Measurements from ENCODE around the gene APOLD1.
"Not testable (repeated sequence)": the region's sequence is repeated elsewhere in the genome, so short reads cannot be mapped to it uniquely, and the experiment has no call there.

Gene APOLD1

GRCh38 chr12:12804432-12804886 is 19.0 kb downstream of the APOLD1 start:
- no peak overlapping the region for H3K4me3 ChIP-seq (ENCODE audit: low read depth in 1 of 5, low read length in 5 of 5)
- H3K9me3 ChIP-seq (ENCODE audit: control insufficient read depth in 5 of 5, low read length in 5 of 5), result no peaks in the 10 kb centered on the region
- no peaks in the 10 kb centered on the region for H3K36me3 ChIP-seq (ENCODE audit: control insufficient read depth in 5 of 5, insufficient read depth in 5 of 5, low read length in 5 of 5)
- H3K4me1 ChIP-seq (ENCODE audit: control insufficient read depth in 5 of 5, insufficient read depth in 5 of 5, low read length in 5 of 5), result peaks cover 0 to 55% (median 26%) of the 10 kb centered on the region in 5 donors
- peak overlapping the region; percentile 55 for H3K27ac ChIP-seq (ENCODE audit: low read depth, low read length)
- no peaks in the 10 kb centered on the region for H3K27me3 ChIP-seq (ENCODE audit: control insufficient read depth in 5 of 5, insufficient read depth in 4 of 5, low read length in 5 of 5)
- no peak overlapping the region for H3K9ac ChIP-seq (ENCODE audit: low read length in 5 of 5)

GRCh38 chr12:12806784-12807516 is 21.5 kb downstream of the APOLD1 start:
- H3K9me3 ChIP-seq (ENCODE audit: control insufficient read depth in 5 of 5, low read length in 5 of 5), result no peaks in the 10 kb centered on the region
- H3K36me3 ChIP-seq (ENCODE audit: control insufficient read depth in 5 of 5, insufficient read depth in 5 of 5, low read length in 5 of 5), result no peaks in the 10 kb centered on the region
- peaks cover 0 to 56% (median 26%) of the 10 kb centered on the region in 5 donors for H3K4me1 ChIP-seq (ENCODE audit: control insufficient read depth in 5 of 5, insufficient read depth in 5 of 5, low read length in 5 of 5)
- H3K4me3 ChIP-seq (ENCODE audit: low read depth in 1 of 5, low read length in 5 of 5), result no peak overlapping the region
- H3K27me3 ChIP-seq (ENCODE audit: control insufficient read depth in 5 of 5, insufficient read depth in 4 of 5, low read length in 5 of 5), result no peaks in the 10 kb centered on the region
- peak overlapping the region; percentile 55 for H3K27ac ChIP-seq (ENCODE audit: low read depth, low read length)
- no peak overlapping the region for H3K9ac ChIP-seq (ENCODE audit: low read length in 5 of 5)

- H3K36me3 ChIP-seq (ENCODE audit: control insufficient read depth in 5 of 5, insufficient read depth in 5 of 5, low read length in 5 of 5); H3K27me3 ChIP-seq (ENCODE audit: control insufficient read depth in 5 of 5, insufficient read depth in 4 of 5, low read length in 5 of 5); H3K4me3 ChIP-seq (ENCODE audit: low read depth in 1 of 5, low read length in 5 of 5); H3K9ac ChIP-seq (ENCODE audit: low read length in 5 of 5); H3K9me3 ChIP-seq (ENCODE audit: control insufficient read depth in 5 of 5, low read length in 5 of 5): not testable (repeated sequence)
- Histone ChIP-seq H3K4me1 (ENCODE audit: control insufficient read depth in 5 of 5, insufficient read depth in 5 of 5, low read length in 5 of 5) (peaks cover 0 to 56% (median 26%) of the 10 kb centered on the region in 5 donors), H3K27ac (ENCODE audit: low read depth, low read length) (peak overlapping the region; percentile 55)
Measured at GRCh38 chr12:12807517-12807903, 22.1 kb downstream of the APOLD1 start.

- Histone ChIP-seq H3K27ac (ENCODE audit: low read depth, low read length) (peak overlapping the region; percentile 84), H3K9ac (ENCODE audit: low read length in 5 of 5) (peak overlapping the region in 3 of 5 donors; percentile 1 to 56 (median 47)), H3K27me3 (ENCODE audit: control insufficient read depth in 5 of 5, insufficient read depth in 4 of 5, low read length in 5 of 5) (no peaks in the 10 kb centered on the region), H3K36me3 (ENCODE audit: control insufficient read depth in 5 of 5, insufficient read depth in 5 of 5, low read length in 5 of 5) (no peaks in the 10 kb centered on the region), H3K9me3 (ENCODE audit: control insufficient read depth in 5 of 5, low read length in 5 of 5) (no peaks in the 10 kb centered on the region), H3K4me1 (ENCODE audit: control insufficient read depth in 5 of 5, insufficient read depth in 5 of 5, low read length in 5 of 5) (peaks cover 1 to 56% (median 28%) of the 10 kb centered on the region in 5 donors), H3K4me3 (ENCODE audit: low read depth in 1 of 5, low read length in 5 of 5) (peak overlapping the region in 3 of 5 donors; percentile 18 to 32 (median 27))
Measured at GRCh38 chr12:12807970-12808702, 22.7 kb downstream of the APOLD1 start.

GRCh38 chr12:12810553-12811021 is 25.1 kb downstream of the APOLD1 start:
- Histone ChIP-seq H3K9me3 (ENCODE audit: control insufficient read depth in 5 of 5, low read length in 5 of 5) (no peaks in the 10 kb centered on the region), H3K4me1 (ENCODE audit: control insufficient read depth in 5 of 5, insufficient read depth in 5 of 5, low read length in 5 of 5) (peaks cover 6 to 55% (median 32%) of the 10 kb centered on the region in 5 donors), H3K27me3 (ENCODE audit: control insufficient read depth in 5 of 5, insufficient read depth in 4 of 5, low read length in 5 of 5) (no peaks in the 10 kb centered on the region), H3K27ac (ENCODE audit: low read depth, low read length) (no peak overlapping the region), H3K4me3 (ENCODE audit: low read depth in 1 of 5, low read length in 5 of 5) (no peak overlapping the region), H3K36me3 (ENCODE audit: control insufficient read depth in 5 of 5, insufficient read depth in 5 of 5, low read length in 5 of 5) (peaks cover 0 to 3% (median 3%) of the 10 kb centered on the region in 5 donors), H3K9ac (ENCODE audit: low read length in 5 of 5) (no peak overlapping the region)

- Histone ChIP-seq H3K36me3 (ENCODE audit: control insufficient read depth in 5 of 5, insufficient read depth in 5 of 5, low read length in 5 of 5) (peaks cover 0 to 5% (median 3%) of the 10 kb centered on the region in 5 donors), H3K27ac (ENCODE audit: low read depth, low read length) (no peak overlapping the region), H3K9ac (ENCODE audit: low read length in 5 of 5) (no peak overlapping the region), H3K27me3 (ENCODE audit: control insufficient read depth in 5 of 5, insufficient read depth in 4 of 5, low read length in 5 of 5) (no peaks in the 10 kb centered on the region), H3K4me1 (ENCODE audit: control insufficient read depth in 5 of 5, insufficient read depth in 5 of 5, low read length in 5 of 5) (peaks cover 6 to 51% (median 32%) of the 10 kb centered on the region in 5 donors), H3K4me3 (ENCODE audit: low read depth in 1 of 5, low read length in 5 of 5) (no peak overlapping the region), H3K9me3 (ENCODE audit: control insufficient read depth in 5 of 5, low read length in 5 of 5) (no peaks in the 10 kb centered on the region)
Measured at GRCh38 chr12:12811343-12811742, 25.9 kb downstream of the APOLD1 start.

- H3K4me1 ChIP-seq (ENCODE audit: control insufficient read depth in 5 of 5, insufficient read depth in 5 of 5, low read length in 5 of 5), result peaks cover 6 to 45% (median 32%) of the 10 kb centered on the region in 5 donors
- no peak overlapping the region for H3K9ac ChIP-seq (ENCODE audit: low read length in 5 of 5)
- H3K4me3 ChIP-seq (ENCODE audit: low read depth in 1 of 5, low read length in 5 of 5), result no peak overlapping the region
- H3K36me3 ChIP-seq (ENCODE audit: control insufficient read depth in 5 of 5, insufficient read depth in 5 of 5, low read length in 5 of 5), result peaks cover 0 to 5% (median 3%) of the 10 kb centered on the region in 5 donors
- no peak overlapping the region for H3K27ac ChIP-seq (ENCODE audit: low read depth, low read length)
- no peaks in the 10 kb centered on the region for H3K27me3 ChIP-seq (ENCODE audit: control insufficient read depth in 5 of 5, insufficient read depth in 4 of 5, low read length in 5 of 5)
- no peaks in the 10 kb centered on the region for H3K9me3 ChIP-seq (ENCODE audit: control insufficient read depth in 5 of 5, low read length in 5 of 5)
Measured at GRCh38 chr12:12812174-12812573, 26.7 kb downstream of the APOLD1 start.

GRCh38 chr12:12812618-12813119 is 27.2 kb downstream of the APOLD1 start:
- H3K4me3 ChIP-seq (ENCODE audit: low read depth in 1 of 5, low read length in 5 of 5), result peak overlapping the region in 4 of 5 donors; percentile 84 to 100 (median 95)
- peaks cover 6 to 40% (median 32%) of the 10 kb centered on the region in 5 donors for H3K4me1 ChIP-seq (ENCODE audit: control insufficient read depth in 5 of 5, insufficient read depth in 5 of 5, low read length in 5 of 5)
- H3K36me3 ChIP-seq (ENCODE audit: control insufficient read depth in 5 of 5, insufficient read depth in 5 of 5, low read length in 5 of 5), result peaks cover 0 to 5% (median 3%) of the 10 kb centered on the region in 5 donors
- H3K27ac ChIP-seq (ENCODE audit: low read depth, low read length), result no peak overlapping the region
- H3K9ac ChIP-seq (ENCODE audit: low read length in 5 of 5), result peak overlapping the region in 1 of 5 donors; percentile 89
- no peaks in the 10 kb centered on the region for H3K9me3 ChIP-seq (ENCODE audit: control insufficient read depth in 5 of 5, low read length in 5 of 5)
- H3K27me3 ChIP-seq (ENCODE audit: control insufficient read depth in 5 of 5, insufficient read depth in 4 of 5, low read length in 5 of 5), result no peaks in the 10 kb centered on the region

- peaks cover 6 to 33% (median 26%) of the 10 kb centered on the region in 5 donors for H3K4me1 ChIP-seq (ENCODE audit: control insufficient read depth in 5 of 5, insufficient read depth in 5 of 5, low read length in 5 of 5)
- peak within 1 kb of the TSS; percentile 89 to 98 (median 97) for H3K9ac ChIP-seq (ENCODE audit: low read length in 5 of 5)
- H3K36me3 ChIP-seq (ENCODE audit: control insufficient read depth in 5 of 5, insufficient read depth in 5 of 5, low read length in 5 of 5), result peaks cover 0 to 6% (median 3%) of the 10 kb centered on the region in 5 donors
- H3K27ac ChIP-seq (ENCODE audit: low read depth, low read length), result peak within 1 kb of the TSS; percentile 89
- H3K9me3 ChIP-seq (ENCODE audit: control insufficient read depth in 5 of 5, low read length in 5 of 5), result no peaks in the 10 kb centered on the region
- peak within 1 kb of the TSS; percentile 84 to 100 (median 96) for H3K4me3 ChIP-seq (ENCODE audit: low read depth in 1 of 5, low read length in 5 of 5)
- H3K27me3 ChIP-seq (ENCODE audit: control insufficient read depth in 5 of 5, insufficient read depth in 4 of 5, low read length in 5 of 5), result no peaks in the 10 kb centered on the region
Measured at GRCh38 chr12:12813120-12814101, 28.0 kb downstream of the APOLD1 start, which contains the start of gene DDX47. Gene DDX47, plus strand, starts transcription at chr12:12813346. Its CDS starts 22 bp downstream, at chr12:12813368.
